ENCODE data around the gene ZMAT2. TPM values are rescaled to one million over a fixed set of nuclear protein-coding genes. Genes with fewer than 3 reads are reported as not detected.

Gene ZMAT2
- total and polyA plus RNA-seq, 2 of the 8 experiments (the other 6 are each of a cell fraction or from before 2014, with no cell fraction given), result 56.8 to 65.9 TPM

DNA sequence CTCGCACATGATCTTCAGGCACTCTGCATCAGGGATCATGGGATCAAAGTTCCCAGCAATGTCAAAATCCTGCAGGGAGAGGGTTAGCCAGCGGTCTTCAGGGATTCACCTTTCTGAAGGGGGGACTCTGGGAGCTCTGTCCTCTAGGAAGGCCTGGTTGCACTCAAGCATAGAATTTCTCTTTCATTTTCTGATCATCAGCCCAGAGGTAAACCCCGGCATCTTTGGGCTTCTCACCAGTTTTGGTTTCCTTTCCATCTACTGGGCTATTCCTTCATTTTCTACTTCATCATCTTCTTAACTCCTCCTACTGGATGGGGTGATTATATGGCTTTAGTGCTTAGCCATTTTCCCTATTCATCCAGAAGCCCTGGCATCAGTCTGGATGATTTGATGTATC, 22.3 kb upstream of the ZMAT2 start:
- Histone ChIP-seq H3K79me1 (ENCODE audit: low read depth, low read length) (no peaks in the 10 kb centered on the region), H3K27me3 (replicated peaks in 1 of 4; ENCODE audit: control insufficient read depth in 3 of 4, extremely low read depth in 1 of 4, insufficient read depth in 3 of 4, low read length in 3 of 4) (no peaks in the 10 kb centered on the region), H2BK120ac (replicated peaks; ENCODE audit: low read depth, low read length) (no peak overlapping the region), H3K9me3 (ENCODE audit: insufficient read depth in 2 of 2, low read depth in 1 of 2, low read length in 1 of 2) (no peaks in the 10 kb centered on the region), H2AK5ac (ENCODE audit: low read depth, low read length) (no peak overlapping the region), H3K79me2 (ENCODE audit: control insufficient read depth in 1 of 2, insufficient read depth in 2 of 2, low read length in 2 of 2) (no peaks in the 10 kb centered on the region), H3K4me2 (ENCODE audit: insufficient read depth in 1 of 2, low read depth in 2 of 2, low read length in 2 of 2) (no peak overlapping the region), H3K18ac (ENCODE audit: extremely low read depth, low read length) (no peak overlapping the region), H3K23ac (ENCODE audit: insufficient read length) (no peak overlapping the region), H3K4me3 (ENCODE audit: extremely low read depth in 1 of 4, insufficient read depth in 2 of 4, low read depth in 3 of 4, low read length in 4 of 4) (no peak overlapping the region), H3K23me2 (ENCODE audit: low read depth, low read length) (no peaks in the 10 kb centered on the region), H3K9ac (replicated peaks in 1 of 4; ENCODE audit: extremely low read depth in 1 of 4, low read depth in 3 of 4, low read length in 3 of 4) (no peak overlapping the region), H2BK5ac (ENCODE audit: low read depth, low read length) (no peak overlapping the region), H4K5ac (ENCODE audit: insufficient read length, low read depth, low read length) (no peak overlapping the region), H3K27ac (ENCODE audit: low read depth, low read length) (no peak overlapping the region), H2BK15ac (ENCODE audit: low read length) (no peak overlapping the region), H4K20me1 (replicated peaks in 1 of 2; ENCODE audit: control insufficient read depth in 1 of 2, insufficient read depth in 2 of 2, low read length in 2 of 2) (peaks cover 0 to 2% of the 10 kb centered on the region in 2 experiments), H4K8ac (ENCODE audit: extremely low read depth, insufficient read depth, low read length) (no peak overlapping the region), H3K4me1 (replicated peaks in 1 of 4; ENCODE audit: control insufficient read depth in 3 of 4, insufficient read depth in 4 of 4, low read length in 3 of 4) (no peaks in the 10 kb centered on the region; a peak in 1 of 7 replicates), H2AFZ (ENCODE audit: low read length) (no peak overlapping the region), H2BK20ac (ENCODE audit: low read length) (no peak overlapping the region), H4K91ac (replicated peaks; ENCODE audit: insufficient read length, low read length) (no peak overlapping the region), H3K36me3 (ENCODE audit: control insufficient read depth in 2 of 4, insufficient read depth in 4 of 4, low read length in 3 of 4) (peaks cover 10 to 53% (median 38%) of the 10 kb centered on the region in 4 experiments), H3K56ac (replicated peaks; ENCODE audit: insufficient read length, low read depth, low read length) (no peak overlapping the region), H3K14ac (ENCODE audit: insufficient read length) (no peak overlapping the region), H3K4ac (replicated peaks; ENCODE audit: insufficient read length, low read depth, low read length) (no peak overlapping the region), H2BK12ac (ENCODE audit: low read depth, low read length) (no peak overlapping the region)
- 90% methylated on average over 3 of the region's 3 CpGs; no CpG with 5 or more reads in 1 of the 2 experiments for WGBS, 2 experiments (ENCODE audit: extremely low coverage in 1 of 2, insufficient coverage in 1 of 2, insufficient read length in 1 of 2, insufficient replicate concordance in 2 of 2, low coverage in 1 of 2, low lambda C conversion rate in 2 of 2, missing lambda C conversion rate in 1 of 2)
- ChIA-PET CTCF (ENCODE audit: partially characterized antibody) (no interaction called here), POLR2A (ENCODE audit: partially characterized antibody) (interaction anchor here (1.1 to 1.8 kb wide), 4 partner anchors 13 to 31 kb away, joined by 3 to 6 read pairs (median 4); partner anchors contain the start of genes IK and NDUFA2)
- FAIRE-seq (no peak), DNase-seq (ENCODE audit: low read depth in 1 of 2, low spot score in 2 of 2) (no peak)
- TF ChIP-seq, protein P1, sequence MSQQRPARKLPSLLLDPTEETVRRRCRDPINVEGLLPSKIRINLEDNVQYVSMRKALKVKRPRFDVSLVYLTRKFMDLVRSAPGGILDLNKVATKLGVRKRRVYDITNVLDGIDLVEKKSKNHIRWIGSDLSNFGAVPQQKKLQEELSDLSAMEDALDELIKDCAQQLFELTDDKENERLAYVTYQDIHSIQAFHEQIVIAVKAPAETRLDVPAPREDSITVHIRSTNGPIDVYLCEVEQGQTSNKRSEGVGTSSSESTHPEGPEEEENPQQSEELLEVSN (IDR thresholded peaks at IDR 0.05), result no peak
- TF ChIP-seq PHF8 (conservative IDR thresholded peaks at IDR 0.05; ENCODE audit: low read depth, low read length), result no peak
